NCI-H146 (cell line): ENCODE measurements around the gene ASB10.

Experiments used
- DNase-seq: peaks from one replicate; lab custom pipeline; 2025; lab: John Stamatoyannopoulos, UW

ASB10 gene

GRCh38 chr7:151186640-151187408 is at the start of gene ASB10:
TSS of gene ASB10 (minus strand) at chr7:151187250. CDS start at chr7:151187130, 120 bp downstream.
- no peak for DNase-seq

- DNase-seq: no peak
Measured at GRCh38 chr7:151236406-151236805, 49.4 kb upstream of the ASB10 start.

- DNase-seq: no peak
Measured at GRCh38 chr7:151235091-151235787, 48.2 kb upstream of the ASB10 start.

GRCh38 chr7:151233804-151234203 is 46.8 kb upstream of the ASB10 start:
- no peak for DNase-seq

GRCh38 chr7:151232917-151233701 is 46.1 kb upstream of the ASB10 start:
- peak; percentile 45 for DNase-seq

GRCh38 chr7:151232091-151232916 is 45.3 kb upstream of the ASB10 start, which contains the start of gene CHPF2:
TSS of gene CHPF2 (plus strand) at chr7:151232483. CDS start at chr7:151234012, 1,529 bp downstream.
- peak; percentile 86 for DNase-seq

- no peak for DNase-seq
Measured at GRCh38 chr7:151231080-151231479, 44.0 kb upstream of the ASB10 start.

GRCh38 chr7:151229249-151229648 is 42.2 kb upstream of the ASB10 start:
- no peak for DNase-seq

GRCh38 chr7:151228024-151228866 is 41.2 kb upstream of the ASB10 start:
- DNase-seq: no peak

- DNase-seq: peak; percentile 97
Measured at GRCh38 chr7:151226875-151227782, 40.1 kb upstream of the ASB10 start, which contains the start of gene ABCF2. TSS of gene ABCF2 (minus strand) at chr7:151227205. CDS start at chr7:151226458, 747 bp downstream.

- no peak for DNase-seq
Measured at GRCh38 chr7:151226560-151226874, 39.5 kb upstream of the ASB10 start.

GRCh38 chr7:151225948-151226510 is 39.0 kb upstream of the ASB10 start:
- no peak for DNase-seq

- no peak for DNase-seq
Measured at GRCh38 chr7:151223728-151224127, 36.7 kb upstream of the ASB10 start.

- no peak for DNase-seq
Measured at GRCh38 chr7:151218170-151218569, 31.1 kb upstream of the ASB10 start.

- DNase-seq: no peak
Measured at GRCh38 chr7:151215396-151215795, 28.3 kb upstream of the ASB10 start.

- no peak for DNase-seq
Measured at GRCh38 chr7:151213826-151214225, 26.8 kb upstream of the ASB10 start.

GRCh38 chr7:151212626-151213025 is 25.6 kb upstream of the ASB10 start:
- no peak for DNase-seq

- no peak for DNase-seq
Measured at GRCh38 chr7:151211155-151211772, 24.2 kb upstream of the ASB10 start.
